Loucy (cell line): ENCODE data around the gene CXXC4.

Source experiments
- CTCF ChIP-seq: fragments of 200-600 bp; sonication (generic); conservative IDR thresholded peaks from 2 replicates; pipeline ENCODE4 v1.5.1; 2014; ENCODE audit warnings: mild to moderate bottlenecking, antibody characterized with exemption, low read length
- EZH2phosphoT487 ChIP-seq: fragments of 200-600 bp; IDR thresholded peaks from 2 replicates; pipeline ENCODE4 v1.6.1; 2018; ENCODE audit warnings: antibody characterized with exemption, mild to moderate bottlenecking, moderate library complexity, borderline replicate concordance

DNA sequence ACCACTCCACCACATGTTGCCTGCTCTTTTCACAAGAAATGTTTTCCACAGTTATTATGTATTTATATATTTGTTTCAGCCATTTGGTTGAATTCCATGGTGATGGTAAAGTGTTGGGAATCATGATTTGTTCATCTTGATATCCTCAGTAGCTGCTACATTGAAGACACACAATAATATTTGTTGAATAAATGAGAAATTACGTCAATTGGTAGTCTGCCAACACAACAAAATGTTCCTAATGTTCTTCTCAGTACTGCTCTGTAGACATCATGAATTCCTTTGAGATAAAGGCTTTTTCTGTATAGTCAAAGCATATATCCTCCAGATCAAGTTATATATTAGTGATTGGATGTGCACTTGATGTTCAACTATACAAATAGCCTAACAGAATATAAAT is 29.5 kb downstream of the CXXC4 start:
- TF ChIP-seq CTCF (no peak), EZH2phosphoT487 (no peak)
